Activated T-cell treated with anti-CD3 and anti-CD28 coated beads, Interleukin-2, amount 50 U/mL, for 4 hours (primary cell): Measurements from ENCODE around the gene LRP8. TPM values are rescaled to one million over a fixed set of nuclear protein-coding genes. Genes with fewer than 3 reads are reported as not detected.
"Not testable (repeated sequence)": the region's sequence is repeated elsewhere in the genome, so short reads cannot be mapped to it uniquely, and the experiment has no call there.

ENCODE experiments used
- ATAC-seq, 2 donors: fragments of 200-7000 bp; cut with Tn5 transposase; one replicate each; pipeline ENCODE4 v1.10.0; 2021
- DNase-seq: peaks from one replicate; pipeline ENCODE4 v3.0.0-alpha.2; 2020
- H3K27me3 Mint-ChIP-seq: one replicate; pipeline ENCODE4 v1.8.0; 2021; ENCODE audit warnings: low read depth, mixed read lengths
- H3K36me3 Mint-ChIP-seq: one replicate; pipeline ENCODE4 v1.8.0; 2022; ENCODE audit warnings: mixed read lengths; ENCODE audit not compliant: insufficient read depth
- H3K4me1 Mint-ChIP-seq: one replicate; pipeline ENCODE4 v1.8.0; 2021; ENCODE audit warnings: low read depth, mixed read lengths
- H3K4me3 Mint-ChIP-seq: one replicate; pipeline ENCODE4 v1.8.0; 2021; ENCODE audit warnings: mild to moderate bottlenecking, moderate library complexity, mixed read lengths
- H3K9me3 Mint-ChIP-seq: one replicate; pipeline ENCODE4 v1.8.0; 2021; ENCODE audit warnings: mixed read lengths
- total RNA-seq, 3 donors: library from RNA; stranded (reverse); gene quantifications; one replicate each; pipeline ENCODE4 v1.2.1, GENCODE V29; 2021

Gene LRP8
- total RNA-seq, 3 donors from 2014 or later, result 53.1 to 58.0 (median 54.6) TPM

DNA sequence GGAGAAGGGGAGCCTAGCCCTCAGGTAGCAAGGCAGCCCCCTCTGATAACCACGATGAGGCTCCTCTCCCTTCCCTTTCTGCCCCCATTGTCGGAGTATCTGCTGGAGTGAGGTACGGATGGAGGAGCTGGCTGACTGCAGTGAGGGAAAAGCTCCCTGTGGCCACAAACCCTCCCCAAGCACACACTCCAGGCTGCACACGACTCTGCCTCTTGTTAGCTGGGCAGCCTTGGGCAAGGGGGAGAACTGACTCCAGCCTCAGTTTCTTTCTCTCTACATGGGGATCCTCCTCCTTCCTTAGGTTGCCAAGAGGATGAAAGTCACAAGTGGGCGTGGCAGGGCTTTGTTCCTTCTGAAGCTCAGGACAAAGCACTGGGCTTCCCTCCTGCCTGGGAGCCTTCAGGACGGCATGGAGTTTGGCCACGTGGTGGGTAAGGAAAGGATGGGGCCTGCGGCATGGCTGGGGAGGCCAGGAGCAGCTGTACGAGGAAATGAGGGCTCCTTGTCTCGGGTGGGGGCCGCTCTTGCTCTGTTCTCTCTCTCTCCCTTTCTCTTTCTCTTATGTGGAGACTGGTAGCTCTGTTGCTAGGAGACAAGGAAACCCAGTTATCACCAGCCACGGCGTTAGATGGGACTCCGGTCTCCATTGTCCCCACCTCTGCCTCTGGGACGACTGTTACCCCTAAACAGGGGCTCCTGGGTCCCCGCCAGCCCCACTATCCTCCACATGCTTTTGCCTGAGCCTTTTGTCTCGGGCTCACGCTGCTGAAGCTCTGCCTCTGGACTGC is 39.7 kb downstream of the LRP8 start:
- Mint-ChIP-seq H3K9me3 (no peaks in the 10 kb centered on the region), H3K27me3 (no peaks in the 10 kb centered on the region), H3K36me3 (peaks cover 7% of the 10 kb centered on the region), H3K4me3 (no peak overlapping the region), H3K4me1 (peaks cover 7% of the 10 kb centered on the region)
- ATAC-seq (no peak), DNase-seq (no peak)

DNA sequence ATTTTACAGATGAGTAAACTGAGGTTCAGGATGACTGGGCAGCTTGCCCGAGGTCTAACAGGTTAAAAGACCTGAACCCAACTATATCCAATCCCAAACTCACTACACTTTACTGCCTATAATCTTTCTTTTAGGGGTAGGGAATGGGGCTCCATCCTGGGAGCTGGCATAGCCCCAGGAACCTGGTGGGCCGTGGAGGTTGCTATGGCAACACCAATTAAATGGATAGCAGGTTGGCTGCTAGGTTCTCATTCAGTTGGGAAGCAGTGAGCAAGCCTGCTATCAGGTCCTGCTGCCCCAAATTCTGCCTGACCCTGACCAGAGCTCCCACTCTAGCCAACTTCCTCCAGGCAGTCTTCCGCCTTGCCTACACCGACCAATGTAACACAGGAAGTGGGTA is 40.9 kb downstream of the LRP8 start:
- Mint-ChIP-seq H3K4me1 (no peaks in the 10 kb centered on the region), H3K9me3 (no peaks in the 10 kb centered on the region), H3K36me3 (peaks cover 7% of the 10 kb centered on the region), H3K4me3 (no peak overlapping the region), H3K27me3 (no peaks in the 10 kb centered on the region)
- ATAC-seq (no peak), DNase-seq (no peak)

DNA sequence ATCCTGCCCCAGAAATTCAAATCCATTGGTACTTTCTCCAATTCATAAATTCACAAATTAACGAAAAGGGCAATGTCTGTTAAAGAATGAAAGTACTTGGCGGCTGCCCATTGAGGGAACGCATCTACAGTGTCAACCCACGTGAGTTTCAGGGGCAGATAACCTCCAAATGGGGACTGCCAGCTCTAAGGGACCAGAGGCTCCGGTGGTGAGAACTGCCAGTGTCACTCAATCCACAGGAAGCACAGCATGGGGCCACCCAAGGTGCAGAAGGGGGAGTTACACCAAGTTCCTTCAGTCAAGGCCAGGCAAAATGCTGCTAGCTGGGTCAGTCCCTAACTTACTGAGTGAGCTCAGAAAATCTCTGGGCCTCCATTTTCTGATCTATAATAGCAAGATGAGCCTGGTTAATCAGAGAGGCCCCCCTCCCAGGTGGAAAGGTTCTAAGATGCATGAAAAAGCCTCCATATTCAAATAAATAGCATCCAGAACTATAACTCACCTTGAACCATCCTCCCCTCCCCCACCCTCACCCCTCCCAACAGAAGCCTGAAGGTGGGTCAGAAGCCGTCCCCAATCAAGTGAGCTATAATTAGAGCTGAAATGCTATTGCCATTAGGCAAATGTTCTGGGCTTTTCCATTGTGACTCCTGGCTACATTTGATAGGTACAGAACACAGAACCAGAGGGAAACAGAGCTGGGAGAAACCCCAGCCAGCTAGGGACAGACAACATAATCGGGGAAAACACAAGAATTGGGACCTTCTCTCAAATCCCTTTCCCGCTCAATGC is 41.7 kb downstream of the LRP8 start:
- no peak overlapping the region for H3K4me3 Mint-ChIP-seq
- DNase-seq, result no peak
- no peaks in the 10 kb centered on the region for H3K4me1 Mint-ChIP-seq
- no peak for ATAC-seq
- peaks cover 7% of the 10 kb centered on the region for H3K36me3 Mint-ChIP-seq
- no peaks in the 10 kb centered on the region for H3K9me3 Mint-ChIP-seq
- H3K27me3 Mint-ChIP-seq, result no peaks in the 10 kb centered on the region

DNA sequence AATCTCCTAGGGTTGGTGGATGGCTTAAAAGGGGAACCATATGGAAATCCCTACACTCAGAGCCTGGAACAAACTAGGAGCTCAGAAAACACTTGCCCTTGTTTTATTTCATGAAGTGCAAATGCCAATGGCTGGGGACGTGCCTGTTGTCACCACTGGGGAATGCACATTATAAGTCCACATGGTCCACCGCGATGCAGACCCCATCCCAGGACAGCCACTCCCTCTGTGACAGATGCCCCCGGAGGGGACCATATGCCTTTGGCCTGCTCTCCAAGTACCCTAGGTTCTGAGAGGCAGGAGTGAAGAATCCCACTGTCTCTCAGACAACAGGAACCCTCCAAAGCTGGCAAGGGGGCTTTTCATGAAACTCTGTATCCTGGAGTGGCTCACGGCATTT is 42.3 kb downstream of the LRP8 start:
- Mint-ChIP-seq H3K9me3 (no peaks in the 10 kb centered on the region), H3K27me3 (no peaks in the 10 kb centered on the region), H3K4me1 (no peaks in the 10 kb centered on the region), H3K36me3 (peaks cover 7% of the 10 kb centered on the region), H3K4me3 (no peak overlapping the region)
- ATAC-seq (no peak), DNase-seq (no peak)

DNA sequence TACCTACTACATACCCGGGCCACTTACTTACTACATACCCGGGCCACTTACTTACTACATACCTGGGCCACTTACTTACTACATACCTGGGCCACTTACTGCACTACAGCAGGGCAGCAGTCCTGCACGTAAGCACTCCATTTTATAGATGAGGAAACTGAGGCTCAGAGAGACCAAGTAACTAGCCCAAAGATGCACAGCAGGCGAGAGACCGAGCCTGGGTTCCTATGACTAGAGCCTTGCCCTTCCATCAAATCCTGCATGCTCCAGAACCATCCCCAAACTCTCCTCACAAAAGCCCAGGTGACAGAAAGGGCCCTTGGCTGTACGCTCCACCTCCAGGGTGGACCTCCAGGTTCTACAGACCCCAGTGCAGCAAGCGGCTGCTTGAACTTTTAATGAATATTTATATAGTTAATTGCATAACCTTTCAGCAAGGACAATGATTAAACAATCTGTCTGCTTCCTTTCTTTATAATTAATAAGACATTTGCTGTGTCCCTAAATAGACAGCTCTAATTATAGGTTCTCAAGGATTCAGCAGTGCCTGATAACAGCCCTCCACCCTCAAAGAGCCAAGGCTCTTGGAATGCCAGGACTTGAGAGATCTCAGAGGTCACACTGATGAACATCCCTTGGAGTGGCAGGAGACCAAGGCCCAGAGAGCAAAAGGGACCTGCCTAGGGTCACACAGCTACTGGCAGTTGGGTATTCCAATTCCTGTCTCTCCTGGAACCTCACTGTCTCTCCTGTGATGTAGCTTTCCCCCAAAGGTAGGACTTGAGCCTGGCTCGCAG is 43.4 kb downstream of the LRP8 start:
- H3K36me3 Mint-ChIP-seq, result peaks cover 5% of the 10 kb centered on the region
- no peaks in the 10 kb centered on the region for H3K4me1 Mint-ChIP-seq
- ATAC-seq (no peak), DNase-seq (no peak)
- no peaks in the 10 kb centered on the region for H3K9me3 Mint-ChIP-seq
- no peak overlapping the region for H3K4me3 Mint-ChIP-seq
- no peaks in the 10 kb centered on the region for H3K27me3 Mint-ChIP-seq

DNA sequence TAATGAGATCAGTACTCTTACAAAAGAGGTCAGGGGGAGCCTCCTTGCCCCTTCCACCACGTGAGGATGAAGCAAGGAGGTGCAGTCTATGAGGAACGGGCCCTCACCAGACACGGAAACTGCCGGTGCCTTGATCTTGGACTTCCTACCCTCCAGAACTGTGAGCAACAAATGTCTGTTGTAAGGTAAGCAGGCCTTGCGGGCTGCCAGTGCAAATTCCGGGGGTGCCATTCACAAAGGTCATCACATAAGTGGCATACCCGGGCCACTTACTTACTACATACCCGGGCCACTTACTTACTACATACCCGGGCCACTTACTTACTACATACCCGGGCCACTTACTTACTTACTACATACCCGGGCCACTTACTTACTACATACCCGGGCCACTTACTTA is 44.7 kb downstream of the LRP8 start:
- H3K36me3 Mint-ChIP-seq, H3K9me3 Mint-ChIP-seq, H3K27me3 Mint-ChIP-seq, ATAC-seq, H3K4me3 Mint-ChIP-seq, DNase-seq, H3K4me1 Mint-ChIP-seq: not testable (repeated sequence)

DNA sequence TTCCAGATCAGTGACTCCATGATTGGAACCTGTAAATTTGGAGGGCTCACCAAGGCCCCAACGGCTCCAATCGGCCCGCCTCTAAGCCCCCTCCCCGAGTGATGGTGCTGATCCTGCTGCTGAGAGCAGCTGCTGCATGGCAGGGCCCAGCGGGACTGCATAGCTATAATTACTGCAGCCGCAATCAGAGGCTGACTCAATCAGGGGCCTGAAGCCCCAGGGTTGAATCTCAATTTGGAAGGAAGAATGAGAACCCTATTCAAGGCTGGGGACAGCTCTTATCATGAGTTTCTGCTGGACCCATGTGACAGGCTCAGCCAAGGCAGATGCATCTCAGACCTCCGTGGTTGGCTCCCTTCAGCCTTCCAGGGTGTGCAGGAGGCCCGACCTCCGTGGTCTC is 46.7 kb downstream of the LRP8 start:
- DNase-seq (no peak), ATAC-seq (no peak)
- H3K9me3 Mint-ChIP-seq, result no peaks in the 10 kb centered on the region
- H3K4me3 Mint-ChIP-seq, result no peak overlapping the region
- peaks cover 6% of the 10 kb centered on the region for H3K36me3 Mint-ChIP-seq
- H3K27me3 Mint-ChIP-seq, result no peaks in the 10 kb centered on the region
- H3K4me1 Mint-ChIP-seq, result no peaks in the 10 kb centered on the region

DNA sequence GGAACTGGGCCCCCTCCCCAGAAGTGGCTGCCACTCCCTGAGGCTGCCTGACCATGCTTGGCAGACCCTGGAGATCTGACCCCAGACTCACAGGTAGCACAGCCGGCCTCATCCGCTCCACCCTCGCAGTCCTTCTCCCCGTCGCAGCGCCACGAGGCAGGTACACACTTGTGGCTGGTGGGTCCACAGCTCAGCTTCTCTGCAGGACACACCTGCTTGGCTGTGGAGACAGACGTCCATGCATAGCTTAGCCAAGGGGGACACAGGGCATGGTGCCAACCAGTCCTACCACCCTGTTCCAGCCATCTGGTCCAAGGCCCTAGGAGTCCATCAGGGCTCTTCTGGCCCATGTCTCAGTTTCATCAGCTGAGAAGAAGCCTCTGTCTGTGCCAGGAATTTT is 47.4 kb downstream of the LRP8 start:
- no peak for ATAC-seq
- Mint-ChIP-seq H3K9me3 (no peaks in the 10 kb centered on the region), H3K27me3 (no peaks in the 10 kb centered on the region), H3K4me3 (no peak overlapping the region), H3K4me1 (no peaks in the 10 kb centered on the region), H3K36me3 (peaks cover 7% of the 10 kb centered on the region)
- DNase-seq, result no peak

DNA sequence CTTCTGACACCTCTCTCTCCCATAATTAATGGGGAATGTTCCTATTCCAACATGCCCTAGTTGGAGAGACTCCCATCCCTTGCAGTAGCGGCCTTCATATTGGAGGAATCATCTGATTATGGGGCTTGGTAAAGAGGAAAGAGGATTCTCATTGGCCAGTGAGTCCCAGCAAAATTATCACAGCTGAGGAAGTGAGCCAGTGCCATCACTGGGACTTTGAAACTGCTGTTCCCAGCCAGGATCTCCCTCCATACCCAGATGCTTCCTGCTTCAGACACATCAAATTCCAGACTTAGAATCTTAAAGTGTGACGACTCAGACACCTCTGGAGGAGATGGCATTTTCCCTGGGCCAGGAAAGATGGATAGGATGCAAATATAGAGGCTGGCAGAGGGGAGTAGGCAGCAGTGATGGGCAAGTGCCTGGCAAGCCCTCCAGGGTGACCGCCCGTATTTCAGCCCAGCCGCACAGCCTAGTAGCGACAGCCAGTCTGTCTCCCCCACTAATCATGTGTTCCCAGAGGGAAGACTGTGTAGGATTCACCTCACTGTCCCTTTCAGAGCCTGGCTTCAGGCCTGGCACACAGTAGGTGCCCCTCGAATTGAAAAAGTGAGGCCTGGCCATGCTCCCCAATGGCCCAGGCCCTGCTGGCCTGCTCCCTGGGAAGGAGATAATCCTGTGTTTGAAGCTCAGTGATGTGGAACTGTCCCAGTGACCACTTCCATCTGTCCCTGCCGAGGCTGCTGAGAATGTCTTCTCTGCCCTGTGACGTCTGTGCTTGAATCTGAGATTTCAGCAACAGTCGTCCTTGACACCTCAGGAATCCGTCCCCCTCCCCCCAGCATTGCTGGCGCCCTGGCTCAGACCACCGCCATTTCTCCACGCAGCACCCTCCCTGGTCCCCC is 48.3 kb downstream of the LRP8 start:
- no peaks in the 10 kb centered on the region for H3K27me3 Mint-ChIP-seq
- DNase-seq, result no peak
- no peaks in the 10 kb centered on the region for H3K4me1 Mint-ChIP-seq
- H3K4me3 Mint-ChIP-seq, result no peak overlapping the region
- peaks cover 10% of the 10 kb centered on the region for H3K36me3 Mint-ChIP-seq
- ATAC-seq, result no peak
- H3K9me3 Mint-ChIP-seq, result no peaks in the 10 kb centered on the region

DNA sequence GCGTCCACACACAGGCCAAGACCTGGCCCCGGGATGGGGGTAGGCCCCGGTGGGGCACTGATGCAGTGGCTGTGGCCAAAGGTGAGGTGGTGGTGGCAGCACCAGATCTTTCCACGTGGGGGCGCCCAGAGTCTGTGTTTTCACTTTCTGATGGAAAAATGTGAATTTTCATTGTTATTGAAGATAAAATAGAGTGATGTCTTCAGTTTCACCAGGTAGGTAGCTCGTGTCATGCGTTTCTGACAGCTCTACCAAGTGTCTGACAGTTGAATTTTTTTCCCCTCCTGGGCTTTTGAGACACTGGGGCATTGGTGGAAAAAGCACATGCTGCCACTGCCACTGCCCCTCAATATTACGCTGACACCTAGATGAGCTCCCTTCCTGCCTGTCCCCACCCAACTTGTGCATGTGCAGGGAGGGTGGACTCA is 49.6 kb downstream of the LRP8 start:
- no peaks in the 10 kb centered on the region for H3K9me3 Mint-ChIP-seq
- H3K4me3 Mint-ChIP-seq, result peak overlapping the region; percentile 31
- H3K36me3 Mint-ChIP-seq, result peaks cover 18% of the 10 kb centered on the region
- ATAC-seq (peak; percentile 73 to 74), DNase-seq (peak; percentile 74)
- H3K4me1 Mint-ChIP-seq, result no peaks in the 10 kb centered on the region
- H3K27me3 Mint-ChIP-seq, result no peaks in the 10 kb centered on the region

DNA sequence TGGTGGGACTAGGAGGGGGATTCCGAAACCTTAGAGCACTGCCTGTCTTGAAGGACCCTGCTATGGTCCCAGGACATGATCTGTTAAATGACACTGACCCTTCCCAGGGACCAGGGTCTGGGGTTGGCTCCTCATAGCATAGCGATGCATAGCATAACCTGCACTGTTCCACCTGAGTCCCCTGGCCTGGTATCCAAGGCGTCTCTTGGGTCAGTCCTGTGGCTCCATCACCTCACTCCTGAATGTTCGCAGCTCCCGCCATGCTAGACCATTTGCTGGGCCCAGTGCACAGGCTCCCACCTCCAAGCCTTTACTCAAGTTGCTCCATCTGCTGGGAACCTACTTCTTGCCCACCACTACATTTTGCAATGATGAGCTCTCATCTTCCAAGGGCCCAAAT is 50.5 kb downstream of the LRP8 start:
- Mint-ChIP-seq H3K4me3 (no peak overlapping the region), H3K4me1 (no peaks in the 10 kb centered on the region), H3K27me3 (no peaks in the 10 kb centered on the region), H3K36me3 (peaks cover 22% of the 10 kb centered on the region), H3K9me3 (no peaks in the 10 kb centered on the region)
- no peak for DNase-seq
- ATAC-seq, result no peak

DNA sequence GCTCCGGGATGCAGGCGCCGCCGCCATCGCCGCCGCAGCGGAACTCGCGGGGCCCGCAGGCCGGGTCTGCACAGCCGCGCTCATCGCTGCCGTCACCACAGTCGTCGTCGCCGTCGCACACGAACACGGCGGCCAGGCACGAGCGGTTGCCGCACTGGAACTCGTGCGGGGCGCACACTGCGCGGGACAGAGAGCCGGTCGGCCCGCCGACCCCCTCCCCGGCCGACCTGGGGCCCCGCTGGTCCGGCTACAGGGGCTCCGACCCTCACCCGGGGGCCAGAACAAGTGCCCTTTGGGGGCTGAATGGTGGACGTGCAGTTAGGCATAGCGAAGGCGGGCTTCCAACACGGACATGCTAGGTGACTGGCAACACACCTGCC is 51.0 kb downstream of the LRP8 start:
- DNase-seq (no peak), ATAC-seq (no peak)
- Mint-ChIP-seq H3K4me1 (no peaks in the 10 kb centered on the region), H3K4me3 (no peak overlapping the region), H3K36me3 (peaks cover 22% of the 10 kb centered on the region), H3K27me3 (no peaks in the 10 kb centered on the region), H3K9me3 (no peaks in the 10 kb centered on the region)

DNA sequence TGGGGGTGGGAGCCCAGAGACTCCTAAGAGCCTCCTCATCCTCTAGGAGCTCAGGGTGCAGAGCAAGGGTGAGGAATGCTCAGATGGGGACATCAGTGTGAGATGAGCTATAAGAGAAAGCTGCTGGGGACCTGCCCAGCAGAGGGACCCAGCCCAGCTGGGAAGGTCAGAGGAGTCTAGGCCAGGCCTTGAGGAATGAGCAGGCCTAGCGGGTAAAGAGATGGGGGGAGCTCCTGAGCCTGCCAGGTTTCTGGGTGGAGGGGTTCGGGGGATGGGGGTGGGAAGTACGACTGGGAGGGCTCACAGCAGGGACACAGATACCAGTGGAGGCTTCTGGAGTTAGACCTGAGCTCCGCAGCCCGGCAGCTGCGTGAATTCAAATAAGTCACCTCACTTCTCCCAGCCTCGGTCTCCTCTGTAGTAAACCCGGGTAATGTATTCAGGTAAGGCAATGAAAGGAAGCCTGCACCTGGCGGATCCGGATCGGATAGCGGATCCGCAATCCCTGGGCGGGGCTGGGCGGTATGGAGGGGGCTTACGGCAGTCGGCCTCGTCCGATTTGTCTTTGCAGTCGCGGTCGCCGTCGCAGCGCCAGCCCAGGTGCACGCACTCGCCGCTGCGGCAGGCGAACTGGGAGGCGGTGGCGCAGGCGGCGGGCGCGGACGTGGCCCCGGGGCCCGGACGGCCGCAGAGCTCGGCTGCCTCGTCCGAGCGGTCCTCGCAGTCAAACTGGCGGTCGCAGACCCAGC is 51.5 kb downstream of the LRP8 start:
- ATAC-seq (no peak), DNase-seq (no peak)
- H3K9me3 Mint-ChIP-seq, result no peaks in the 10 kb centered on the region
- peaks cover 22% of the 10 kb centered on the region for H3K36me3 Mint-ChIP-seq
- no peak overlapping the region for H3K4me3 Mint-ChIP-seq
- H3K27me3 Mint-ChIP-seq, result no peaks in the 10 kb centered on the region
- no peaks in the 10 kb centered on the region for H3K4me1 Mint-ChIP-seq
